Neural cell (in vitro differentiated cells): ENCODE measurements around the gene FGA. TPM values are rescaled to one million over a fixed set of nuclear protein-coding genes. Genes with fewer than 3 reads are reported as not detected.

Experiments
- H2AFZ ChIP-seq: fragments of 200-600, 300-800 bp; sonication (generic), shearing (Covaris generic); 2 replicates; pipeline ENCODE4 v1.6.0; 2014; ENCODE audit warnings: low read depth, mild to moderate bottlenecking, antibody characterized with exemption, low read length, moderate library complexity
- H3F3A ChIP-seq: fragments of 200-600 bp; shearing (Covaris generic); 2 replicates; pipeline ENCODE4 v1.6.1; 2016; ENCODE audit warnings: mild to moderate bottlenecking, moderate library complexity, mixed read lengths, antibody characterized with exemption, low read length; ENCODE audit not compliant: insufficient read depth, poor library complexity, severe bottlenecking
- H3K27ac ChIP-seq: fragments of 200-600, 300-800 bp; sonication (generic), shearing (Covaris generic); 2 replicates; pipeline ENCODE4 v1.5.1; 2014; ENCODE audit warnings: mild to moderate bottlenecking, low read length, moderate library complexity
- H3K27me3 ChIP-seq: fragments of 300-800, 200-600 bp; sonication (generic), shearing (Covaris generic); 2 replicates; pipeline ENCODE4 v1.6.0; 2014; ENCODE audit warnings: mild to moderate bottlenecking, low read depth, low read length, moderate library complexity; ENCODE audit not compliant: insufficient read depth
- H3K36me3 ChIP-seq: fragments of 300-800, 200-600 bp; sonication (generic), shearing (Covaris generic); 2 replicates; pipeline ENCODE4 v1.5.1; 2014; ENCODE audit warnings: mild to moderate bottlenecking, antibody characterized with exemption, low read length, moderate library complexity; ENCODE audit not compliant: insufficient read depth
- H3K4me2 ChIP-seq: fragments of 300-800, 200-600 bp; sonication (generic), shearing (Covaris generic); 2 replicates; pipeline ENCODE4 v1.6.0; 2014; ENCODE audit warnings: mild to moderate bottlenecking, low read length
- H3K4me3 ChIP-seq: fragments of 300-800, 200-600 bp; sonication (generic), shearing (Covaris generic); 2 replicates; pipeline ENCODE4 v1.5.1; 2014; ENCODE audit warnings: mild to moderate bottlenecking, low read length, moderate library complexity
- H3K79me2 ChIP-seq: fragments of 200-600 bp; shearing (Covaris generic); replicated peaks from 2 replicates; pipeline ENCODE4 v1.6.0; 2014; ENCODE audit warnings: mild to moderate bottlenecking, low read length, moderate library complexity; ENCODE audit not compliant: insufficient read depth
- H3K9ac ChIP-seq: fragments of 300-800, 200-600 bp; sonication (generic), shearing (Covaris generic); 2 replicates; pipeline ENCODE4 v1.6.1; 2016; ENCODE audit warnings: mild to moderate bottlenecking, low read length, mixed read lengths
- H3K9me2 ChIP-seq: fragments of 200-600 bp; shearing (Covaris generic); 2 replicates; pipeline ENCODE4 v1.6.1; 2016; ENCODE audit warnings: mild to moderate bottlenecking, low read length, mixed read lengths; ENCODE audit not compliant: insufficient read depth
- H3K9me3 ChIP-seq: fragments of 200-600, 300-800 bp; sonication (generic), shearing (Covaris generic); 2 replicates; pipeline ENCODE4 v1.6.1; 2016; ENCODE audit warnings: mild to moderate bottlenecking, mixed run types, low read length, moderate library complexity, mixed read lengths
- H4K20me1 ChIP-seq: fragments of 200-600 bp; shearing (Covaris generic); 2 replicates; pipeline ENCODE4 v1.6.1; 2016; ENCODE audit warnings: mild to moderate bottlenecking, mixed run types; ENCODE audit not compliant: insufficient read depth
- EP300 ChIP-seq: fragments of 450-650 bp; conservative IDR thresholded peaks from 2 replicates; pipeline ENCODE4 v1.6.1; 2014; ENCODE audit warnings: antibody characterized with exemption, mild to moderate bottlenecking, moderate library complexity; ENCODE audit not compliant: poor library complexity, severe bottlenecking
- EZH2 ChIP-seq: fragments of 200-600, 300-800 bp; shearing (Covaris generic), sonication (generic); IDR thresholded peaks from 2 replicates; pipeline ENCODE4 v1.6.1; 2014; ENCODE audit warnings: antibody characterized with exemption, low read length, borderline replicate concordance, mild to moderate bottlenecking; ENCODE audit not compliant: insufficient read depth, poor library complexity, severe bottlenecking
- MXI1 ChIP-seq: fragments of 450-650 bp; conservative IDR thresholded peaks from 2 replicates; pipeline ENCODE4 v1.6.1; 2014; ENCODE audit warnings: antibody characterized with exemption, mild to moderate bottlenecking; ENCODE audit not compliant: poor library complexity, severe bottlenecking
- RAD21 ChIP-seq: fragments of 450-650 bp; conservative IDR thresholded peaks from 2 replicates; pipeline ENCODE4 v1.6.1; 2014; ENCODE audit warnings: antibody characterized with exemption, mild to moderate bottlenecking, moderate library complexity
- SMC3 ChIP-seq: fragments of 450-650 bp; conservative IDR thresholded peaks from 2 replicates; pipeline ENCODE4 v1.6.1; 2014; ENCODE audit warnings: antibody characterized with exemption, mild to moderate bottlenecking, moderate library complexity; ENCODE audit not compliant: poor library complexity
- TAF1 ChIP-seq: IDR thresholded peaks from 2 replicates; pipeline ENCODE4 v1.6.1; 2012; ENCODE audit warnings: low read depth
- polyA plus RNA-seq: library from polyadenylated mRNA; depleted of rRNA; stranded (reverse); fragments of >200 nt; gene quantifications from 2 replicates; pipeline ENCODE4 v1.2.3, GENCODE V29; 2014
- TF ChIP-seq, protein P1 (sequence below): fragments of 450-650 bp; IDR thresholded peaks from 2 replicates; pipeline ENCODE4 v1.5.1; 2014; ENCODE audit warnings: antibody characterized with exemption, mild to moderate bottlenecking, moderate library complexity; ENCODE audit not compliant: poor library complexity, severe bottlenecking
- TF ChIP-seq, protein P2 (sequence below): IDR thresholded peaks from 2 replicates; pipeline ENCODE4 v1.6.1; 2012; ENCODE audit warnings: borderline replicate concordance

The FGA gene
- polyA plus RNA-seq, 1 donor from 2014 or later: not detected

- H3K27ac ChIP-seq: no peak overlapping the region
- H3K79me2 ChIP-seq: no peaks in the 10 kb centered on the region
- H3K4me3 ChIP-seq: no peak overlapping the region
- no peaks in the 10 kb centered on the region for H3K9me3 ChIP-seq
- H3K9me2 ChIP-seq: no peaks in the 10 kb centered on the region
- no peak overlapping the region for H3K9ac ChIP-seq
- H3K36me3 ChIP-seq: no peaks in the 10 kb centered on the region
- H3F3A ChIP-seq: no peaks in the 10 kb centered on the region
- no peaks in the 10 kb centered on the region for H4K20me1 ChIP-seq
- H3K4me2 ChIP-seq: no peak overlapping the region
- no peak overlapping the region for H2AFZ ChIP-seq
- TF ChIP-seq, protein P1, sequence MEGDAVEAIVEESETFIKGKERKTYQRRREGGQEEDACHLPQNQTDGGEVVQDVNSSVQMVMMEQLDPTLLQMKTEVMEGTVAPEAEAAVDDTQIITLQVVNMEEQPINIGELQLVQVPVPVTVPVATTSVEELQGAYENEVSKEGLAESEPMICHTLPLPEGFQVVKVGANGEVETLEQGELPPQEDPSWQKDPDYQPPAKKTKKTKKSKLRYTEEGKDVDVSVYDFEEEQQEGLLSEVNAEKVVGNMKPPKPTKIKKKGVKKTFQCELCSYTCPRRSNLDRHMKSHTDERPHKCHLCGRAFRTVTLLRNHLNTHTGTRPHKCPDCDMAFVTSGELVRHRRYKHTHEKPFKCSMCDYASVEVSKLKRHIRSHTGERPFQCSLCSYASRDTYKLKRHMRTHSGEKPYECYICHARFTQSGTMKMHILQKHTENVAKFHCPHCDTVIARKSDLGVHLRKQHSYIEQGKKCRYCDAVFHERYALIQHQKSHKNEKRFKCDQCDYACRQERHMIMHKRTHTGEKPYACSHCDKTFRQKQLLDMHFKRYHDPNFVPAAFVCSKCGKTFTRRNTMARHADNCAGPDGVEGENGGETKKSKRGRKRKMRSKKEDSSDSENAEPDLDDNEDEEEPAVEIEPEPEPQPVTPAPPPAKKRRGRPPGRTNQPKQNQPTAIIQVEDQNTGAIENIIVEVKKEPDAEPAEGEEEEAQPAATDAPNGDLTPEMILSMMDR: peak; percentile 71
- no peak for TF ChIP-seq TAF1
- TF ChIP-seq SMC3: peak; percentile 71
- TF ChIP-seq RAD21: peak; percentile 74
- no peaks in the 10 kb centered on the region for H3K27me3 ChIP-seq
Observed at GRCh38 chr4:154559494-154560418, 30.8 kb downstream of the FGA start.

DNA sequence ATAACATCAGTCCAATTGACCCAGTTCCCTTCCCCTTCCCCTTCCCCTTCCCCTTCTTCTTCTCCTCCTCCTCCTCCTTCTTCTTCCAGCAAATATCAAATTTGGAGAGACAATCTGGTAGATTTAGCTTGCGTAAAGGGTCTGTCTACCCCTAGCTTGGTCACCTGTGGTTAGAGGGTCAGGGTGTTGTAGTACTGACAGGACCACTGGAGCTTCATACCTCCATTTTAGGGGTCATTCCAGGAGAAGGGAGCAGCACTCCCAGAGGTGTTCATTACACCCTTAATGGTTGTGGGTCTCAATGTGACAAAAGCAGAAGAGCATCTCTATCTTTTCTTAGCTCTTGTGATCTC lies 31.4 kb downstream of the FGA start:
- Histone ChIP-seq H3K36me3 (no peaks in the 10 kb centered on the region), H3K79me2 (no peaks in the 10 kb centered on the region)

More for the DNA sequence above, 31.4 kb downstream of the FGA start:
- TF ChIP-seq RAD21 (no peak), MXI1 (no peak), EP300 (no peak), EZH2 (no peak), SMC3 (no peak), TAF1 (no peak)
- TF ChIP-seq, protein P2, sequence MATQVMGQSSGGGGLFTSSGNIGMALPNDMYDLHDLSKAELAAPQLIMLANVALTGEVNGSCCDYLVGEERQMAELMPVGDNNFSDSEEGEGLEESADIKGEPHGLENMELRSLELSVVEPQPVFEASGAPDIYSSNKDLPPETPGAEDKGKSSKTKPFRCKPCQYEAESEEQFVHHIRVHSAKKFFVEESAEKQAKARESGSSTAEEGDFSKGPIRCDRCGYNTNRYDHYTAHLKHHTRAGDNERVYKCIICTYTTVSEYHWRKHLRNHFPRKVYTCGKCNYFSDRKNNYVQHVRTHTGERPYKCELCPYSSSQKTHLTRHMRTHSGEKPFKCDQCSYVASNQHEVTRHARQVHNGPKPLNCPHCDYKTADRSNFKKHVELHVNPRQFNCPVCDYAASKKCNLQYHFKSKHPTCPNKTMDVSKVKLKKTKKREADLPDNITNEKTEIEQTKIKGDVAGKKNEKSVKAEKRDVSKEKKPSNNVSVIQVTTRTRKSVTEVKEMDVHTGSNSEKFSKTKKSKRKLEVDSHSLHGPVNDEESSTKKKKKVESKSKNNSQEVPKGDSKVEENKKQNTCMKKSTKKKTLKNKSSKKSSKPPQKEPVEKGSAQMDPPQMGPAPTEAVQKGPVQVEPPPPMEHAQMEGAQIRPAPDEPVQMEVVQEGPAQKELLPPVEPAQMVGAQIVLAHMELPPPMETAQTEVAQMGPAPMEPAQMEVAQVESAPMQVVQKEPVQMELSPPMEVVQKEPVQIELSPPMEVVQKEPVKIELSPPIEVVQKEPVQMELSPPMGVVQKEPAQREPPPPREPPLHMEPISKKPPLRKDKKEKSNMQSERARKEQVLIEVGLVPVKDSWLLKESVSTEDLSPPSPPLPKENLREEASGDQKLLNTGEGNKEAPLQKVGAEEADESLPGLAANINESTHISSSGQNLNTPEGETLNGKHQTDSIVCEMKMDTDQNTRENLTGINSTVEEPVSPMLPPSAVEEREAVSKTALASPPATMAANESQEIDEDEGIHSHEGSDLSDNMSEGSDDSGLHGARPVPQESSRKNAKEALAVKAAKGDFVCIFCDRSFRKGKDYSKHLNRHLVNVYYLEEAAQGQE: no peak
- TF ChIP-seq, protein P1: no peak
- Histone ChIP-seq H4K20me1 (no peaks in the 10 kb centered on the region), H3K4me2 (no peak overlapping the region), H3K9ac (no peak overlapping the region), H3K27me3 (no peaks in the 10 kb centered on the region), H3K9me3 (no peaks in the 10 kb centered on the region), H3F3A (no peaks in the 10 kb centered on the region), H2AFZ (no peak overlapping the region), H3K4me3 (no peak overlapping the region), H3K27ac (no peak overlapping the region), H3K9me2 (no peaks in the 10 kb centered on the region)
